ENCODE measurements around the gene RDH5.

GRCh38 chr12:55707219-55707671 is 12.9 kb upstream of the RDH5 start:
- no peak for TF ChIP-seq TAF1 (IDR thresholded peaks at IDR 0.05; ENCODE audit: low read depth, low read length)
- TF ChIP-seq POLR2AphosphoS5 (IDR thresholded peaks at IDR 0.05; ENCODE audit: low read depth, low read length) = no peak
- TF ChIP-seq POLR2A (IDR thresholded peaks at IDR 0.05; ENCODE audit: low read depth, low read length) = no peak
- no peak for TF ChIP-seq SPI1 (IDR thresholded peaks at IDR 0.05; ENCODE audit: low read depth, low read length)
- TF ChIP-seq PAX5 (IDR thresholded peaks at IDR 0.05; ENCODE audit: insufficient read depth, low read length, severe bottlenecking) = no peak
